Mucosa of stomach (tissue), 1 donor: ENCODE measurements around the gene CLEC1A.
"Not testable (repeated sequence)": the region's sequence is repeated elsewhere in the genome, so short reads cannot be mapped to it uniquely, and the experiment has no call there.

Experiments
- H3K27me3 ChIP-seq: one replicate; pipeline ENCODE4 v1.7.0; 2013; ENCODE audit warnings: mild to moderate bottlenecking, low read length; ENCODE audit not compliant: control insufficient read depth, insufficient read depth
- H3K36me3 ChIP-seq: one replicate; pipeline ENCODE4 v1.7.0; 2013; ENCODE audit warnings: low read length; ENCODE audit not compliant: control insufficient read depth, insufficient read depth
- H3K4me1 ChIP-seq: one replicate; pipeline ENCODE4 v1.7.0; 2013; ENCODE audit warnings: mild to moderate bottlenecking, low read length; ENCODE audit not compliant: control insufficient read depth, insufficient read depth
- H3K4me3 ChIP-seq: one replicate; pipeline ENCODE4 v1.7.0; 2013; ENCODE audit warnings: low read length
- H3K9ac ChIP-seq: one replicate; pipeline ENCODE4 v1.7.0; 2013; ENCODE audit warnings: mild to moderate bottlenecking, low read length, moderate library complexity
- H3K9me3 ChIP-seq: one replicate; pipeline ENCODE4 v1.7.0; 2013; ENCODE audit warnings: mild to moderate bottlenecking, low read length, moderate library complexity; ENCODE audit not compliant: control insufficient read depth
- donor health status: Pancreatic carcinoma.

Gene CLEC1A

GRCh38 chr12:10030446-10030845 lies 68.3 kb downstream of the CLEC1A start, which contains the start of gene CLEC9A:
TSS of gene CLEC9A (plus strand) at chr12:10030682. CDS start at chr12:10052688, 22,006 bp downstream.
- Histone ChIP-seq H3K9me3 (no peaks in the 10 kb centered on the region), H3K4me1 (no peaks in the 10 kb centered on the region), H3K36me3 (no peaks in the 10 kb centered on the region), H3K4me3 (no peak within 1 kb of the TSS), H3K9ac (no peak within 1 kb of the TSS), H3K27me3 (no peaks in the 10 kb centered on the region)

DNA sequence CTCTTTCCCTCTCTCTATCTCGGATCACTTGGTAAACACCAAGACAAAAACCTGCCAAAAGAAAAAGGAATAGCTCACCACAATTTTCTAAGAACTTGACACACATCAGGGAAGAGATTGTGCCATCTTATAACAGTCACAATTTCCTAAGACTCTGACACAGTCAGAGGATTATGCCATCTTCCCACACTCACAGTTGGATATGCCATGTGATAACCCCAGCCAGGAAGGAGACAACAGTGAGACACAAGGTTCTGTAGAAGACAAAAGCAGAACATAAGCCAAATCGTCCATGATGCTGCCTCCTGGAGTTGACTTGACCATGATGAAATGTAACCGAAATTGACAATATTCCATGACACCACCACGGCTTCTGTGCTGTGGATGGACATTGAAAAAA lies 71.1 kb downstream of the CLEC1A start:
- Histone ChIP-seq H3K4me1 (no peaks in the 10 kb centered on the region), H3K36me3 (no peaks in the 10 kb centered on the region), H3K27me3 (no peaks in the 10 kb centered on the region), H3K4me3 (no peak overlapping the region), H3K9me3 (no peaks in the 10 kb centered on the region), H3K9ac (no peak overlapping the region)

DNA sequence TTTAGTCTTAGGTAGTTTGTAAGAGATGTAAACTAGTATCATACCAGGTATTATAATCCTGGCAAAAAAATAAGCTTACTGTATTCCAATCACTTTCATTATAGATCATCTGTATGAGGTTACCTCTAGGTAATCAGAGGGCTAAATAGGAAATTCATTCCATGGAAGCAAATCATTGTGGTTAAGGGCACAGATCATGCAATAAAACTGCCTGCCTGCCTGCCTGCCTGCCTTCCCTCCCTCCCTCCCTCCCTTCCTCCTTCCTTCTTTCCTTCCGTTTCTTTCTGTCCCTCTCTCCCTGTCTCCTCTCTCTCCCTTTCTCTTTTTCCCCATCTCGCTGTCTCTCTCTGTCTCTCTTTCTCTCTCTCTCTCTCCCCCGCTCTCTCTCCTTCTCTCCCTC lies 71.5 kb downstream of the CLEC1A start:
- H3K9me3 ChIP-seq, result no peaks in the 10 kb centered on the region
- no peaks in the 10 kb centered on the region for H3K27me3 ChIP-seq

GRCh38 chr12:10026666-10027065 lies 72.1 kb downstream of the CLEC1A start:
- not testable (repeated sequence) for H3K4me3 ChIP-seq, H3K9me3 ChIP-seq, H3K9ac ChIP-seq, H3K36me3 ChIP-seq, H3K4me1 ChIP-seq, H3K27me3 ChIP-seq

More for the DNA sequence above, 71.5 kb downstream of the CLEC1A start:
- no peaks in the 10 kb centered on the region for H3K36me3 ChIP-seq
- H3K9ac ChIP-seq, result no peak overlapping the region
- H3K4me1 ChIP-seq, result no peaks in the 10 kb centered on the region
- H3K4me3 ChIP-seq, result no peak overlapping the region

GRCh38 chr12:10025236-10025635 lies 73.5 kb downstream of the CLEC1A start:
- no peaks in the 10 kb centered on the region for H3K27me3 ChIP-seq
- no peak overlapping the region for H3K4me3 ChIP-seq
- no peaks in the 10 kb centered on the region for H3K36me3 ChIP-seq
- H3K4me1 ChIP-seq, result no peaks in the 10 kb centered on the region
- H3K9ac ChIP-seq, result no peak overlapping the region
- H3K9me3 ChIP-seq, result no peaks in the 10 kb centered on the region

DNA sequence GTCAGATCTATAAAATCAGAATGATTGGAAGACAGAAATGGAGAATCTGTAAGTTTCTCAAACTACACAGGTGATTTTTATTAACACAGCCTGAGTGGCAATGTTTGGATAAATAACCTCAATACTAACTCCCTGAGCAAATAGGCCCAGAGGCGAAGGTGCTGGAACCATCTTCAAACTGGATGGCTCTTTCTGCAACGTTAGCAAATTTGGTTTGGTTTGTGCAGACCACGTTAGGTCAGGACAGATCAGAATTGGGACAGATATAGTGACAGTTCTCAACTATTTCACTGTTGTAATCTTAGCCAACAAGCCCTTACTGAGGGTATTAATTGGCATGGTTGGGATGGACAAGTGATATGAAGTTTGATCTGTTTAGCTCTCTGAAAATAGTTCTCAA lies 77.4 kb downstream of the CLEC1A start:
- Histone ChIP-seq H3K4me3 (no peak overlapping the region), H3K36me3 (no peaks in the 10 kb centered on the region), H3K9me3 (no peaks in the 10 kb centered on the region), H3K4me1 (no peaks in the 10 kb centered on the region), H3K27me3 (no peaks in the 10 kb centered on the region), H3K9ac (no peak overlapping the region)
